OCI-LY1 (cell line): ENCODE results near the gene TIGIT.

Experiments used
- H2AFZ ChIP-seq: fragments of 200-600 bp; sonication (generic), shearing (Covaris generic); 2 replicates; pipeline ENCODE4 v1.6.0; 2014; ENCODE audit warnings: antibody characterized with exemption, mild to moderate bottlenecking, low read length
- H3F3A ChIP-seq: fragments of 200-600 bp; sonication (generic), shearing (Covaris generic); 2 replicates; pipeline ENCODE4 v1.6.0; 2014; ENCODE audit warnings: mild to moderate bottlenecking, antibody characterized with exemption, low read length, moderate library complexity; ENCODE audit not compliant: insufficient read depth
- H3K27ac ChIP-seq: fragments of 200-600 bp; sonication (generic); 2 replicates; pipeline ENCODE4 v1.5.1; 2014; ENCODE audit warnings: low read length, mixed run types, mild to moderate bottlenecking, low read depth; ENCODE audit not compliant: poor library complexity, severe bottlenecking
- H3K27me3 ChIP-seq: fragments of 200-600 bp; sonication (generic); 2 replicates; pipeline ENCODE4 v1.6.0; 2014; ENCODE audit warnings: antibody characterized with exemption, mild to moderate bottlenecking, low read length, moderate library complexity; ENCODE audit not compliant: insufficient read depth
- H3K36me3 ChIP-seq: fragments of 200-600 bp; sonication (generic); 2 replicates; pipeline ENCODE4 v1.6.1; 2014; ENCODE audit warnings: mild to moderate bottlenecking, antibody characterized with exemption, low read length, moderate library complexity, mixed read lengths; ENCODE audit not compliant: insufficient read depth
- H3K4me1 ChIP-seq: fragments of 200-600 bp; sonication (generic); 2 replicates; pipeline ENCODE4 v1.5.1; 2014; ENCODE audit warnings: mild to moderate bottlenecking, low read length, moderate library complexity; ENCODE audit not compliant: insufficient read depth, severe bottlenecking
- H3K4me2 ChIP-seq: fragments of 200-600 bp; sonication (generic), shearing (Covaris generic); 2 replicates; pipeline ENCODE4 v1.6.1; 2014; ENCODE audit warnings: low read length
- H3K4me3 ChIP-seq: fragments of 200-600 bp; sonication (generic); 2 replicates; pipeline ENCODE4 v1.5.1; 2014; ENCODE audit warnings: low read length, low read depth, mild to moderate bottlenecking, mixed read lengths; ENCODE audit not compliant: poor library complexity, severe bottlenecking
- H3K79me2 ChIP-seq: fragments of 200-600 bp; shearing (Covaris generic); 2 replicates; pipeline ENCODE4 v1.6.1; 2016; ENCODE audit warnings: mixed run types, low read length, mixed read lengths; ENCODE audit not compliant: insufficient read depth
- H3K9ac ChIP-seq: fragments of 200-600 bp; sonication (generic), shearing (Covaris generic); 2 replicates; pipeline ENCODE4 v1.6.1; 2014; ENCODE audit warnings: mild to moderate bottlenecking, low read length, mixed read lengths
- H3K9me2 ChIP-seq: fragments of 200-600 bp; sonication (generic), shearing (Covaris generic); 2 replicates; pipeline ENCODE4 v1.6.1; 2014; ENCODE audit warnings: low read depth, mild to moderate bottlenecking, low read length, mixed read lengths
- H3K9me3 ChIP-seq: fragments of 200-600 bp; shearing (Covaris generic); 2 replicates; pipeline ENCODE4 v1.6.1; 2014; ENCODE audit warnings: low read length, mixed read lengths
- H4K20me1 ChIP-seq: fragments of 200-600 bp; sonication (generic), shearing (Covaris generic); 2 replicates; pipeline ENCODE4 v1.6.0; 2016; ENCODE audit warnings: mild to moderate bottlenecking, low read length; ENCODE audit not compliant: insufficient read depth
- CTCF ChIP-seq: fragments of 200-600 bp; sonication (generic), shearing (Covaris generic); IDR thresholded peaks from 2 replicates; pipeline ENCODE4 v1.5.1; 2017; ENCODE audit warnings: mild to moderate bottlenecking, antibody characterized with exemption, low read length, moderate library complexity, mixed read lengths
- EZH2 ChIP-seq: fragments of 200-600 bp; sonication (generic), shearing (Covaris generic); IDR thresholded peaks from 2 replicates; pipeline ENCODE4 v1.8.0; 2017; ENCODE audit warnings: borderline replicate concordance, mixed run types, mild to moderate bottlenecking, antibody characterized with exemption, low read length, moderate library complexity, mixed read lengths

Gene TIGIT

GRCh38 chr3:114333180-114333922 lies 39.5 kb downstream of the TIGIT start:
- Histone ChIP-seq H3K27ac (peak overlapping the region; percentile 92), H3K4me2 (peak overlapping the region; percentile 66), H3K36me3 (no peaks in the 10 kb centered on the region), H3K9me2 (no peaks in the 10 kb centered on the region), H3K9me3 (peaks cover 11% of the 10 kb centered on the region), H3K4me3 (peak overlapping the region; percentile 18), H4K20me1 (no peaks in the 10 kb centered on the region), H3K27me3 (no peaks in the 10 kb centered on the region), H3K4me1 (peaks cover 23% of the 10 kb centered on the region), H2AFZ (peak overlapping the region; percentile 48), H3K79me2 (no peaks in the 10 kb centered on the region), H3K9ac (peak overlapping the region; percentile 44; the same call in 1 of the 2 replicates), H3F3A (peaks cover 6% of the 10 kb centered on the region; the same call in 1 of the 2 replicates)
- no peak for TF ChIP-seq EZH2
- TF ChIP-seq CTCF, result no peak

GRCh38 chr3:114333923-114334240 lies 40.1 kb downstream of the TIGIT start:
- peaks cover 6% of the 10 kb centered on the region; the same call in 1 of the 2 replicates for H3F3A ChIP-seq
- no peak overlapping the region for H3K4me2 ChIP-seq
- H3K9me3 ChIP-seq, result peaks cover 11% of the 10 kb centered on the region
- H2AFZ ChIP-seq, result no peak overlapping the region; the same call in 1 of the 2 replicates
- H3K79me2 ChIP-seq, result no peaks in the 10 kb centered on the region
- H3K4me1 ChIP-seq, result peaks cover 23% of the 10 kb centered on the region
- H3K27ac ChIP-seq, result peak overlapping the region; percentile 92
- no peaks in the 10 kb centered on the region for H4K20me1 ChIP-seq
- no peaks in the 10 kb centered on the region for H3K9me2 ChIP-seq
- no peak overlapping the region for H3K4me3 ChIP-seq
- peak overlapping the region; percentile 44; the same call in 1 of the 2 replicates for H3K9ac ChIP-seq
- no peaks in the 10 kb centered on the region for H3K27me3 ChIP-seq
- no peaks in the 10 kb centered on the region for H3K36me3 ChIP-seq
- TF ChIP-seq EZH2, result no peak

GRCh38 chr3:114336122-114336697 lies 42.4 kb downstream of the TIGIT start:
- 0 out of 2 replicates have a peak overlapping the region, but pooled peaks have one; percentile 12 for H2AFZ ChIP-seq
- TF ChIP-seq EZH2 (no peak), CTCF (peak; percentile 59; the same call in 1 of the 2 replicates)
- H3K36me3 ChIP-seq, result no peaks in the 10 kb centered on the region
- H3K79me2 ChIP-seq, result no peaks in the 10 kb centered on the region
- H3K27ac ChIP-seq, result no peak overlapping the region
- H3K9ac ChIP-seq, result no peak overlapping the region
- no peak overlapping the region for H3K4me3 ChIP-seq
- H3K4me2 ChIP-seq, result no peak overlapping the region
- H3K9me3 ChIP-seq, result peaks cover 9% of the 10 kb centered on the region
- H3K9me2 ChIP-seq, result no peaks in the 10 kb centered on the region
- H4K20me1 ChIP-seq, result no peaks in the 10 kb centered on the region
- peaks cover 6% of the 10 kb centered on the region; the same call in 1 of the 2 replicates for H3F3A ChIP-seq
- peaks cover 23% of the 10 kb centered on the region for H3K4me1 ChIP-seq
- no peaks in the 10 kb centered on the region for H3K27me3 ChIP-seq
